GM06990 (cell line): ENCODE measurements around the gene LAMA5.

Experiments used
- DNase-seq: peaks from one replicate; pipeline ENCODE4 v3.0.0-alpha.2; 2011; ENCODE audit not compliant: insufficient read length; ENCODE audit errors: extremely low read depth
- H3K27me3 ChIP-seq: replicated peaks from 2 replicates; pipeline ENCODE4 v1.6.0; 2011; ENCODE audit warnings: low read length; ENCODE audit not compliant: control insufficient read depth, insufficient read depth
- H3K36me3 ChIP-seq: 2 replicates; pipeline ENCODE4 v1.5.1; 2011; ENCODE audit warnings: low read length; ENCODE audit not compliant: control insufficient read depth, insufficient read depth
- H3K4me3 ChIP-seq: replicated peaks from 2 replicates; pipeline ENCODE4 v1.5.1; 2011; ENCODE audit warnings: low read depth, mild to moderate bottlenecking, control low read depth, low read length
- CTCF ChIP-seq: IDR thresholded peaks from 2 replicates; pipeline ENCODE4 v1.5.1; 2011; ENCODE audit warnings: low read length, control low read depth, mild to moderate bottlenecking, inconsistent platforms; ENCODE audit not compliant: insufficient read depth, poor library complexity, severe bottlenecking

LAMA5 gene

GRCh38 chr20:62367136-62367632 lies at the start of gene LAMA5:
TSS of gene LAMA5 (minus strand) at chr20:62367312. CDS start at chr20:62367245, 67 bp downstream.
- Histone ChIP-seq H3K4me3 (peak within 1 kb of the TSS; percentile 61), H3K27me3 (peaks cover 1% of the 10 kb centered on the region), H3K36me3 (no peaks in the 10 kb centered on the region)
- TF ChIP-seq CTCF = no peak
- no peak for DNase-seq

GRCh38 chr20:62415354-62416111 lies 48.4 kb upstream of the LAMA5 start:
- H3K27me3 ChIP-seq = no peaks in the 10 kb centered on the region
- DNase-seq = no peak
- H3K4me3 ChIP-seq = no peak overlapping the region
- no peak for TF ChIP-seq CTCF
- no peaks in the 10 kb centered on the region for H3K36me3 ChIP-seq

- DNase-seq = no peak
- TF ChIP-seq CTCF = peak; percentile 48
- H3K36me3 ChIP-seq = no peaks in the 10 kb centered on the region
- H3K27me3 ChIP-seq = no peaks in the 10 kb centered on the region
- no peak overlapping the region for H3K4me3 ChIP-seq
Observed at GRCh38 chr20:62413896-62414481, 46.9 kb upstream of the LAMA5 start.

- no peaks in the 10 kb centered on the region for H3K27me3 ChIP-seq
- H3K36me3 ChIP-seq = no peaks in the 10 kb centered on the region
- no peak overlapping the region for H3K4me3 ChIP-seq
- no peak for DNase-seq
- no peak for TF ChIP-seq CTCF
Observed at GRCh38 chr20:62413025-62413570, 46.0 kb upstream of the LAMA5 start.

GRCh38 chr20:62412194-62413024 lies 45.3 kb upstream of the LAMA5 start:
- no peak for DNase-seq
- no peaks in the 10 kb centered on the region for H3K27me3 ChIP-seq

More at GRCh38 chr20:62412194-62413024, 45.3 kb upstream of the LAMA5 start:
- no peak for TF ChIP-seq CTCF
- Histone ChIP-seq H3K36me3 (no peaks in the 10 kb centered on the region), H3K4me3 (no peak overlapping the region)
